Psoas muscle (tissue), 8 donors: Measurements from ENCODE around the gene LPAR3. TPM values are rescaled to one million over a fixed set of nuclear protein-coding genes. Genes with fewer than 3 reads are reported as not detected.

Experiments used
- ATAC-seq, 4 donors: fragments of 200-7000 bp; cut with Tn5 transposase; one replicate each; pipeline ENCODE4 v1.9.1; 2020; ENCODE audit warnings: moderate library complexity in 3 of 4, mild to moderate bottlenecking in 2 of 4
- DNase-seq, 2 donors: peaks; one replicate each; pipeline ENCODE4 v3.0.0-alpha.2; 2020
- H3K27ac ChIP-seq: fragments of 200-600 bp; one replicate; pipeline ENCODE4 v1.8.0; 2022
- H3K27me3 ChIP-seq, 3 donors: fragments of 200-600 bp in 1 of 3; one replicate each; pipeline versions ENCODE4 v1.6.1 to v1.8.0; 2013 to 2022; ENCODE audit warnings: low read length in 2 of 3, mild to moderate bottlenecking in 2 of 3, moderate library complexity in 1 of 3; ENCODE audit not compliant: insufficient read depth in 3 of 3
- H3K36me3 ChIP-seq, 2 donors: fragments of 200-600 bp in 1 of 2; one replicate each; pipeline versions ENCODE4 v1.6.1 to v1.8.0; 2013 to 2022; ENCODE audit warnings: low read depth in 1 of 2, mild to moderate bottlenecking in 1 of 2, moderate library complexity in 1 of 2; ENCODE audit not compliant: insufficient read depth in 1 of 2
- H3K4me1 ChIP-seq: fragments of 200-600 bp; one replicate; pipeline ENCODE4 v1.8.0; 2022
- H3K4me3 ChIP-seq: fragments of 200-600 bp; one replicate; pipeline ENCODE4 v1.8.0; 2022; ENCODE audit warnings: mild to moderate bottlenecking
- H3K9me3 ChIP-seq: fragments of 200-600 bp; one replicate; pipeline ENCODE4 v1.8.0; 2022
- CTCF ChIP-seq: fragments of 200-600 bp; IDR thresholded peaks from one replicate; pipeline ENCODE4 v1.8.0; 2022; ENCODE audit warnings: antibody characterized with exemption
- WGBS, 3 donors: extraction: QIAGEN DNeasy Blood & Tissue Kit; methylation state at CpG; one replicate each; pipeline versions ENCODE4 v1.1.6 to v1.1.7; 2013; 5-methylcytosine and 5-hydroxymethylcytosine counted together
- intact Hi-C, 2 donors: fragments of 100-400 bp; cut with DNase I; formaldehyde crosslinking; loops; one replicate each; pipeline versions ENCODE4 v1.11.0 to v1.14.2; 2022
- polyA plus RNA-seq, 3 donors: library from polyadenylated mRNA; stranded (reverse); fragments of 200-250 nt; gene quantifications; one replicate each; pipeline ENCODE4 v1.2.3, GENCODE V29; 2013
- total RNA-seq, 4 donors: library from RNA; stranded (reverse); fragmentation: NEBNext Ultra II Directional in 2 of 4; extraction: Animal tissue kit (Norgen Biotek cat#: 25700) in 2 of 4; gene quantifications; one replicate each; pipeline versions ENCODE4 v1.2.1 to v1.2.4, GENCODE V29; 2021 to 2023
- donor health status: healthy with polysubstance abuse.
- donor health status: DM: no; HTN: no; CAD: no; lungs with moderate emphysema.
- donor health status: Bipolar disorder and iron deficiency.
- donor health status: healthy.
- donor health status: DM: yes; HTN: yes; CAD: no.
- donor health status: DM: no; HTN: no; CAD: no.
- donor health status: DM: no; HTN: no; CAD: no.
- donor health status: DM: yes; HTN: yes; CAD: no.

Gene LPAR3
- total and polyA plus RNA-seq, 7 donors, result 0.01 to 0.20 (median 0.03) TPM; not detected in 4

GRCh38 chr1:84827555-84827954 lies 65.5 kb downstream of the LPAR3 start:
- Histone ChIP-seq H3K27me3 (no peaks in the 10 kb centered on the region), H3K4me1 (no peaks in the 10 kb centered on the region), H3K9me3 (no peaks in the 10 kb centered on the region), H3K27ac (no peak overlapping the region), H3K36me3 (no peaks in the 10 kb centered on the region), H3K4me3 (no peak overlapping the region)
- DNase-seq, result no peak
- 68 to 85% (median 76%) methylated on average over 3 of the region's 3 CpGs for WGBS, 3 donors
- intact Hi-C loops, result no loop called here
- no peak for ATAC-seq
- TF ChIP-seq CTCF, result no peak

- no peaks in the 10 kb centered on the region for H3K36me3 ChIP-seq
- H3K9me3 ChIP-seq, result no peaks in the 10 kb centered on the region
- no peaks in the 10 kb centered on the region for H3K27me3 ChIP-seq
- DNase-seq, result no peak
- H3K4me1 ChIP-seq, result no peaks in the 10 kb centered on the region
- no peak overlapping the region for H3K27ac ChIP-seq
- intact Hi-C loops, result no loop called here
- ATAC-seq, result no peak
- 61 to 78% (median 78%) methylated on average over 3 of the region's 3 CpGs for WGBS, 3 donors
- no peak overlapping the region for H3K4me3 ChIP-seq
- TF ChIP-seq CTCF, result no peak
These were observed 67.8 kb downstream of the LPAR3 start for GRCh38 chr1:84825161-84825560.

DNA sequence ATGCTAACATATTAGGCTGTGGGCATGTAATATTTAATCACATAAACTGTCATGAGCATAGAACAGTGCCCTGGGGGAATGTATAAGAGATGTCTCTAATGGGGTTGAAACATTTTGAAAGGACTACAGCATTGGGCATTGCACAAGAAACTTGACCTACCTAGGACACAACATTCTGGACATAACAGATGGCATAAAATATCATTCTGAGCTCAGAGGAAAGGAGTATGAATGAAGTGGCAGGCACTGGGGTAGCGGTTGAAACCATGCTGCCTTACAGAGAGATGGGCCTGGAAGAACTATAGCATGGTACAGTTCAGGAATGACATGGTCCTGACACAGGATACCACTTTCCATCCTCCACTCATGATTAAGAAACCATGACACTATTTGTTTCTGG lies 69.0 kb downstream of the LPAR3 start:
- H3K9me3 ChIP-seq, result no peaks in the 10 kb centered on the region
- 87 to 89% (median 87%) methylated on average over 1 of the region's 1 CpG for WGBS, 3 donors
- no peak for DNase-seq
- no peak overlapping the region for H3K27ac ChIP-seq
- H3K4me1 ChIP-seq, result no peaks in the 10 kb centered on the region
- H3K27me3 ChIP-seq, result no peaks in the 10 kb centered on the region
- H3K4me3 ChIP-seq, result no peak overlapping the region
- H3K36me3 ChIP-seq, result no peaks in the 10 kb centered on the region
- ATAC-seq, result no peak
- TF ChIP-seq CTCF, result no peak
- intact Hi-C loops, result no loop called here

DNA sequence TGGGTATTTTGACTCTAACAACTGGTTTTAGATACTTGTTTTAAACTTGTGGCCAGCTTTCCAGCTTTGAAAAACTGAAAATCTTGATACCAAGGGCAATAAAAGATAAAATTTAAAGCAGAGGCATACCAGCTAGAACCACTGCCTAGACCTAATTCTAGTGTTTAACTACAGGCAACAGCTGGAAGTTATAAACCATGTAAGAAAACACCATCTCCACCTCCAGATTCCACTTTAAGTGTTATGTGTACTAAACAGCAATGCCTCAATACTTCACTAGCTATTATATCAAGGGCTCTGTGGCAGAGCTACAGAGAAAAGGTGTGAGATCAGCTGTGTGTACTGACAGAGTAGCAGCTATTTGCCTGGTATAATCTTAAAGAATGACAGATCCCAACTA lies 69.5 kb downstream of the LPAR3 start:
- Histone ChIP-seq H3K4me1 (no peaks in the 10 kb centered on the region), H3K9me3 (no peaks in the 10 kb centered on the region), H3K4me3 (no peak overlapping the region), H3K36me3 (no peaks in the 10 kb centered on the region), H3K27me3 (no peaks in the 10 kb centered on the region), H3K27ac (no peak overlapping the region)
- intact Hi-C loops, result no loop called here
- DNase-seq, result no peak
- ATAC-seq, result no peak
- TF ChIP-seq CTCF, result no peak

GRCh38 chr1:84810343-84810742 lies 82.7 kb downstream of the LPAR3 start:
- H3K36me3 ChIP-seq, result no peaks in the 10 kb centered on the region
- H3K27me3 ChIP-seq, result no peaks in the 10 kb centered on the region
- intact Hi-C loops, result no loop called here
- no peak for TF ChIP-seq CTCF
- no peak overlapping the region for H3K4me3 ChIP-seq
- ATAC-seq (no peak), DNase-seq (no peak)
- H3K9me3 ChIP-seq, result no peaks in the 10 kb centered on the region
- 83 to 90% (median 86%) methylated on average over 9 of the region's 9 CpGs for WGBS, 3 donors
- no peak overlapping the region for H3K27ac ChIP-seq
- no peaks in the 10 kb centered on the region for H3K4me1 ChIP-seq
